K562 (cell line): ENCODE data around the gene HDGFL2. TPM values are rescaled to one million over a fixed set of nuclear protein-coding genes. Genes with fewer than 3 reads are reported as not detected.

ENCODE experiments used
- FOS ChIP-seq: IDR thresholded peaks from 3 replicates; pipeline ENCODE4 v1.6.1; 2011; ENCODE audit not compliant: insufficient read length; ENCODE audit errors: extremely low read depth
- GABPA ChIP-seq: fragments of 200-800 bp; sonication (Bioruptor generic); conservative IDR thresholded peaks from 2 replicates; pipeline ENCODE4 v1.6.1; 2016; ENCODE audit warnings: low read depth, missing genetic modification characterization, missing compliant biosample characterization
- MNT ChIP-seq, 2 experiments: fragments of 450-650 bp; conservative IDR thresholded peaks; 2 replicates each; pipeline ENCODE4 v1.6.1; 2017; ENCODE audit warnings: mild to moderate bottlenecking in 2 of 2, moderate library complexity in 2 of 2
- PRDM10 ChIP-seq: fragments of 450-650 bp; IDR thresholded peaks from 2 replicates; pipeline ENCODE4 v1.6.1; 2018; ENCODE audit not compliant: partially characterized antibody
- RBFOX2 ChIP-seq: fragments of 200-400 bp; formaldehyde crosslinking; IDR thresholded peaks from 2 replicates; pipeline ENCODE4 v1.6.1; 2017; ENCODE audit warnings: low read depth, mild to moderate bottlenecking, low read length, moderate library complexity
- RBM25 ChIP-seq: fragments of 200-400 bp; formaldehyde crosslinking; IDR thresholded peaks from 2 replicates; pipeline ENCODE4 v1.6.1; 2018; ENCODE audit warnings: low read length, low read depth, moderate library complexity; ENCODE audit not compliant: severe bottlenecking
- SFPQ ChIP-seq: fragments of 200-400 bp; formaldehyde crosslinking; IDR thresholded peaks from 2 replicates; pipeline ENCODE4 v1.6.1; 2017; ENCODE audit warnings: mild to moderate bottlenecking, low read depth, low read length, moderate library complexity
- THRA ChIP-seq: fragments of 450-650 bp; IDR thresholded peaks from 2 replicates; pipeline ENCODE4 v1.6.1; 2017; ENCODE audit warnings: mild to moderate bottlenecking, moderate library complexity
- THRAP3 ChIP-seq: fragments of 450-650 bp; IDR thresholded peaks from 2 replicates; pipeline ENCODE4 v1.6.1; 2016; ENCODE audit warnings: mild to moderate bottlenecking, inconsistent platforms, borderline replicate concordance
- ZFX ChIP-seq: sonication (generic); formaldehyde crosslinking; IDR thresholded peaks from 2 replicates; pipeline ENCODE4 v1.8.0; 2022; ENCODE audit warnings: mild to moderate bottlenecking, missing genetic modification reagents, moderate library complexity
- ZNF740 ChIP-seq, 3 experiments: fragments of 200-800 bp in 1 of 3; sonication (Bioruptor generic) in 1 of 3; sonication (generic) in 1 of 3; formaldehyde crosslinking in 1 of 3; IDR thresholded peaks; 2 replicates each; pipeline versions ENCODE4 v1.6.1 to v1.8.0; 2016 to 2022; ENCODE audit warnings: mild to moderate bottlenecking in 2 of 3, missing compliant biosample characterization in 2 of 3, missing genetic modification characterization in 2 of 3, missing genetic modification reagents in 1 of 3
- polyA plus RNA-seq, 8 experiments: library from polyadenylated mRNA; depleted of rRNA in 4 of 8; stranded (reverse) in 5 of 8; unstranded in 3 of 8; fragments of >200 nt; fragmentation: Nextera tagmentation in 2 of 8; fragmentation: Illumina TruSeq in 1 of 8; extraction: Ambion mirVana in 2 of 8; extraction: Trizol in 1 of 8; gene quantifications; 2 replicates each; pipeline versions ENCODE4 v1.2.1 to v1.2.3, GENCODE V29; 2011 to 2014; ENCODE audit warnings: inconsistent platforms in 1 of 8, missing spikeins in 1 of 8
- total RNA-seq, 7 experiments: library from RNA; depleted of rRNA in 6 of 7; stranded (reverse); fragments of >200 nt in 6 of 7; fragmentation: Illumina TruSeq in 2 of 7; extraction: Trizol in 2 of 7; gene quantifications; 2 replicates each; pipeline versions ENCODE4 v1.2.1 to v1.2.3, GENCODE V29; 2011 to 2021; ENCODE audit warnings: low replicate concordance in 1 of 7

HDGFL2 gene
- total and polyA plus RNA-seq, 9 of the 15 experiments (the other 6 are each of a cell fraction or from before 2014, with no cell fraction given) = 0.13 to 61.7 (median 16.0) TPM

- TF ChIP-seq PRDM10 (peak; percentile 7), SFPQ (no peak), FOS (peak; percentile 11), RBM25 (peak; percentile 24), ZFX (peak; percentile 55; the same call in 1 of the 2 replicates), THRAP3 (no peak), RBFOX2 (peak; percentile 80), THRA (no peak), MNT (conservative IDR thresholded peaks at IDR 0.05) (peak; percentile 50 to 73; a peak in 3 of 4 replicates), ZNF740 (CRISPR knock-in tag; IDR thresholded peaks at IDR 0.05) (peak; percentile 76), ZNF740 (tag; IDR thresholded peaks at IDR 0.05) (no peak), GABPA (tag) (no peak)
These were observed 63.0 kb downstream of the HDGFL2 start, which contains the start of gene PLIN5 (continued) for GRCh38 chr19:4534836-4535658.
